ENCODE measurements around the gene CPLX3.
"Not testable (repeated sequence)": the region's sequence is repeated elsewhere in the genome, so short reads cannot be mapped to it uniquely, and the experiment has no call there.

The CPLX3 gene

DNA sequence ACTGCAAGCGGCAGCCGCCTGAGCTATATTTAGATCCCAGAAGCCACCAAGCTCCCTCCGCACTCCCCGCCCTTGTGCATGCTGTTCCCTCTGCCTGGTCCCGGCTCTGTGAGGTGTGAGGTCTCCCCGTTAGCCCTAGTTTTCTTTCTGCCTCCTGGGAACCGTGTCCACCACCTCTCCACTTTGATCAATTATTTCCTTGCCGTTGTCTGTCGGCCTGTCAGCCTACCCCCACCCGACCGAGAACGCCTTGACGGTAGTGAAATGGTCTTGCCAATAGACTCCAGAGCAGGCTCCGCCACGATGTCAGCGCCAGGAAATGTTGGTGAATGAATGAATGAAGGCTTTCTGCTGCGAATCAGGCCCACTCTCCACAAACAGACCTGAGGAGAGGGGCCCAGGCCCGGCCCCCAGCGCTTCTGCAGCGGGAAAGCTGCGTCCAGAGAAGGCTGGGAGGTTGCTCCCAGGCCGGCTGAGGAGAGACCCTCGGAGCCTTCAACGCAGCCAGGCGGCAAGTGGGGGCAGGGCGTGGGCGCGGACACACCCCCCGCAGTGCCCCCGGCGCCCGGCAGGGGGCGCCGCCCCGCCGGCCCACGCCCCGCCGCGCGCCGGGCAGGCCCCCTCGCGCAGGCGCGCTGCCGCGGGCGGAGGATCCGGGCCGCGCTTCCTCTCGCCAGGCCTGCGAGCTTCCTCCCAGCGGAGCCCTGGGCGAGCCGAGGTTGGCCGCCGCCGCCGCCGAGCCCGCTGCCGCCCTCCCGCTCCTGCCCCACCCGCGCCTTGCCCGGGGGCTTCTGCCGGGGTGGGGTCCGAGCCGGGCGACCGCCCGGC lies 44.8 kb upstream of the CPLX3 start, which contains the start of gene CSK:
TSS of gene CSK (plus strand) at position 650 of the 828 bp plus-strand sequence. CDS start 16,218 bp downstream, outside the sequence.
- Histone ChIP-seq H3K36me3 (ENCODE audit: insufficient read depth, insufficient read length, low read length) (peaks cover 21% of the 10 kb centered on the region), H3K4me3 (ENCODE audit: insufficient read length, low read depth) (peak within 1 kb of the TSS; percentile 73), H3K9me3 (ENCODE audit: insufficient read depth, low read length) (no peaks in the 10 kb centered on the region), H3K9ac (ENCODE audit: insufficient read length, low read depth) (peak within 1 kb of the TSS; percentile 94), H3K4me1 (ENCODE audit: insufficient read depth, insufficient read length) (peaks cover 33% of the 10 kb centered on the region), H3K27me3 (ENCODE audit: insufficient read depth, insufficient read length) (peaks cover 10% of the 10 kb centered on the region)
- TF ChIP-seq ZNF274 (IDR thresholded peaks at IDR 0.05; ENCODE audit: low read depth, low read length), result no peak
- TF ChIP-seq SUZ12 (IDR thresholded peaks at IDR 0.05; ENCODE audit: extremely low read depth, insufficient read depth, insufficient read length), result no peak
- no peak for TF ChIP-seq YY1 (IDR thresholded peaks at IDR 0.05; ENCODE audit: insufficient read depth, insufficient read length)
- no peak for DNase-seq (ENCODE audit: low read depth, low spot score)

DNA sequence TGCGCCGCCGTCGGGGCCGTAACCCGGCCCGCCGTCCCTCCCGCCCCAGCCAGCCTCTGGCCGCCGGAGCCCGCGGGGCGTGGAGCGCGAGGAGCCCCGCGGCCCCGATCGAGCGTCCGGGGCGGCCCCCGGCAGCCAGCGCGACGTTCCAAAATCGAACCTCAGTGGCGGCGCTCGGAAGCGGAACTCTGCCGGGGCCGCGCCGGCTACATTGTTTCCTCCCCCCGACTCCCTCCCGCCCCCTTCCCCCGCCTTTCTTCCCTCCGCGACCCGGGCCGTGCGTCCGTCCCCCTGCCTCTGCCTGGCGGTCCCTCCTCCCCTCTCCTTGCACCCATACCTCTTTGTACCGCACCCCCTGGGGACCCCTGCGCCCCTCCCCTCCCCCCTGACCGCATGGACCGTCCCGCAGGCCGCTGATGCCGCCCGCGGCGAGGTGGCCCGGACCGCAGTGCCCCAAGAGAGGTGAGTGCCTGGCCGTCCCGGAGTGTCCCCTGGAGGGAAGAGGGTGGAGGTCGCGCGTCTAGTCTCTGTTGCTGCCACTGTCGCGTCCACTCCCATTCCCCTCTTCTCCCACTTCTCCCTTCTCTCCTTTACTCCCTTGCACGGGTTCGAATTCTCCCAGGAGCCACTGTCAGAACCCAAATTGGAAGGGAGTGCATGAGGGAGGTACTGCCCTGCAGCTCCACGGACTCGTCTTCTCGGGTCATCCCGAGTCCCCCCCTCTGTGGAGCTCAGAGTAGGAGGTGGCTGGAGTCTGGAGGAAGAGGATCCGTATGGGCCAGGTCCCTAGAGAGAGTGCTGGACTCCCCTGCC lies 44.0 kb upstream of the CPLX3 start:
- Histone ChIP-seq H3K27me3 (ENCODE audit: insufficient read depth, insufficient read length) (peaks cover 10% of the 10 kb centered on the region), H3K4me1 (ENCODE audit: insufficient read depth, insufficient read length) (peaks cover 34% of the 10 kb centered on the region), H3K9ac (ENCODE audit: insufficient read length, low read depth) (peak overlapping the region; percentile 94), H3K9me3 (ENCODE audit: insufficient read depth, low read length) (no peaks in the 10 kb centered on the region), H3K4me3 (ENCODE audit: insufficient read length, low read depth) (peak overlapping the region; percentile 73), H3K36me3 (ENCODE audit: insufficient read depth, insufficient read length, low read length) (peaks cover 21% of the 10 kb centered on the region)
- DNase-seq (ENCODE audit: low read depth, low spot score), result no peak
- no peak for TF ChIP-seq YY1 (IDR thresholded peaks at IDR 0.05; ENCODE audit: insufficient read depth, insufficient read length)

DNA sequence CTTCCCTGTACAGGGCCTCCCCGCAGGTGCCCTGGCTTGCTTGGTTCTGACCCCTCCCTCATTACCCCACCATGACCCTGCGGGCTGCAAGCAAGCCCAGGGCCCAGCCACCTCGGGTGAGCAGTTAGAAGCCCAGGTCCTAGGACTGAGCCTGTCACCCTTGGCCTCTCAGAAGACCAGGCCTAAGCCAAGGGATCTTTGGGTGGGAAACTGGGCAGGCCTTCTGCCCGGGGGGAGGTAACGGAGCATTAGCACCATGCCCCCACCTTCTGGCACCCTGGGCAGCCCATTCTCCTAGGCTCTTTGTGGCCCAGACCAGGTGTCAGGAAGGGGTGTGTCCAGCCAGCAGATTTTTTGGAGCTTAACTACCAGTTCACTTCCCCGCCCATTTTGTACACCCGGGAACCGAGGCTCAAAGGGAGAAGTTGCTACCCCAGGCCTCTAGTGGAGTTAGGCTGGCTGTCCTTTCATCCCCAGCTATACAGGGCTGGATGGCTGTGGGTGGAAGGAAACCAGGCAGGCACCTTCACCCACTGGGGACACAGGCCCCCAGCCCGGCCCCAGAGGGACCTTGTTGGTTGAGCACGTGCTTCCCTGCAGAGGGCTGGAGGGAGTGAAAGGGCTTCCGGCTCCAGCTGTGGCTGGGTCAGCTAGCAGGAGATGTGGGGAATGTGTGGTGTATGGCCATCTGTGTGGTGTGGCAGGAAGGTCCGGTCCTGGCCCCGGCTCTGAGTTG lies 43.2 kb upstream of the CPLX3 start:
- TF ChIP-seq YY1 (IDR thresholded peaks at IDR 0.05; ENCODE audit: insufficient read depth, insufficient read length) (no peak), SUZ12 (IDR thresholded peaks at IDR 0.05; ENCODE audit: extremely low read depth, insufficient read depth, insufficient read length) (no peak), ZNF274 (IDR thresholded peaks at IDR 0.05; ENCODE audit: low read depth, low read length) (no peak)
- Histone ChIP-seq H3K27me3 (ENCODE audit: insufficient read depth, insufficient read length) (peaks cover 10% of the 10 kb centered on the region), H3K4me3 (ENCODE audit: insufficient read length, low read depth) (peak overlapping the region; percentile 73), H3K36me3 (ENCODE audit: insufficient read depth, insufficient read length, low read length) (peaks cover 21% of the 10 kb centered on the region), H3K9me3 (ENCODE audit: insufficient read depth, low read length) (no peaks in the 10 kb centered on the region), H3K4me1 (ENCODE audit: insufficient read depth, insufficient read length) (peaks cover 37% of the 10 kb centered on the region), H3K9ac (ENCODE audit: insufficient read length, low read depth) (peak overlapping the region; percentile 94)
- no peak for DNase-seq (ENCODE audit: low read depth, low spot score)

DNA sequence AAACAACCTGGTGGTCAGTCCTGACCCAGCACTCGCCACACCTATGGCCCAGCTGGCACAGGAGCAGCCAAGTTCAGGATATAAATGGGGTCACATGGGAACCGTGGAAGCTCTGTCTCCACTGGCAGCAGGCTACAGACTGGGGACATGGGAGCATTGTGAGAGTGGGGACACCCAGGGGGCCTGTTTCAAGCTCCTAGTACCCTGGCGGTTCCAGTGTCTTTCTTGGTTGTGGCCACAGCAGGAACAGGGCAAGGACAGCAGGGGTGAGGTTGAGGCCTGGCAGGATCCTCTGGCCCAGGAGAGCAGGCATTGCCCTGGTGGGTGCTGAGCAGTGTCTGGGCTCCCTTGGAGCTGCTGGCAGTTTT lies 42.6 kb upstream of the CPLX3 start:
- Histone ChIP-seq H3K4me3 (ENCODE audit: insufficient read length, low read depth) (no peak overlapping the region), H3K9me3 (ENCODE audit: insufficient read depth, low read length) (no peaks in the 10 kb centered on the region), H3K36me3 (ENCODE audit: insufficient read depth, insufficient read length, low read length) (peaks cover 21% of the 10 kb centered on the region), H3K27me3 (ENCODE audit: insufficient read depth, insufficient read length) (peaks cover 10% of the 10 kb centered on the region), H3K9ac (ENCODE audit: insufficient read length, low read depth) (peak overlapping the region; percentile 46), H3K4me1 (ENCODE audit: insufficient read depth, insufficient read length) (peaks cover 39% of the 10 kb centered on the region)
- DNase-seq (ENCODE audit: low read depth, low spot score), result no peak
- TF ChIP-seq YY1 (IDR thresholded peaks at IDR 0.05; ENCODE audit: insufficient read depth, insufficient read length) (no peak), SUZ12 (IDR thresholded peaks at IDR 0.05; ENCODE audit: extremely low read depth, insufficient read depth, insufficient read length) (no peak), ZNF274 (IDR thresholded peaks at IDR 0.05; ENCODE audit: low read depth, low read length) (no peak)

DNA sequence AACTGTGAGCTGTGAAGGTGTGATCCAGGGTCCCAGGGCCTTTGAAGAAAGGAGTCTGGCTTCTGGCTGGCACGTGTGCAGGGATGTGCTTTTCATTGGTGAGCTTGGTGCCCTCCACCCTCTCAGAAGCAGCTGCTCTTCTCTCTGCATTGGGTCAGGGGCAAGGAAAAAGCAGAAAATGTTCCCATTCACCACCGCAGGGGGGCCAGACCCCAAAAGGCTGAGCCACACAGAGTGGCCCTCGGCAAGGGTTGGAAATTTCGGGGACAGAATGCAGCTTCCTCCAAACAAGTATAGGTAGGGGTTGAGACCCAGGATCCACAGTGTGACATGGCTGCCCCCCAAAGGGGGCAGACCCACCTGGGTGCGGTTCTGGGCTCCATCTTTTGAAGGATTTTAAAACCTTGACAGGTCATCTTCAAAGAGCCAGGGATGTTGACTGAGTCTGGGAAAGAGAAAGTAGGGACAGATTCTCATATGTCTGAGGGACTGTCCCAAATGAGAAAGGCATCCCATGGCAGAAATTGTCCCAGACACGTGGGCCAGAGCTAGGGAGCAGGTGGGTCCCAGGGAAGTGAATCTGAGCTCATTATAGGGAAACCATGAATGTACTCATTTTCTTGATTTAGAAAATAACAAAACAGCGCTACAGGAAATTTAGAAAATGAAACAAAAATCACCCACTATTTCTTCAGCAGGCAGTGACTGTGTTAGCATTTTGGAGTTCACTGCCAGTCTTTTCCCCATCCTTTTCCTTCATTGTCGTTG lies 41.8 kb upstream of the CPLX3 start:
- no peak for DNase-seq (ENCODE audit: low read depth, low spot score)
- peaks cover 26% of the 10 kb centered on the region for H3K36me3 ChIP-seq (ENCODE audit: insufficient read depth, insufficient read length, low read length)
- peak overlapping the region; percentile 37 for H3K9ac ChIP-seq (ENCODE audit: insufficient read length, low read depth)
- peaks cover 45% of the 10 kb centered on the region for H3K4me1 ChIP-seq (ENCODE audit: insufficient read depth, insufficient read length)
- H3K9me3 ChIP-seq (ENCODE audit: insufficient read depth, low read length), result no peaks in the 10 kb centered on the region
- H3K4me3 ChIP-seq (ENCODE audit: insufficient read length, low read depth), result no peak overlapping the region
- TF ChIP-seq YY1 (IDR thresholded peaks at IDR 0.05; ENCODE audit: insufficient read depth, insufficient read length) (no peak), SUZ12 (IDR thresholded peaks at IDR 0.05; ENCODE audit: extremely low read depth, insufficient read depth, insufficient read length) (no peak), ZNF274 (IDR thresholded peaks at IDR 0.05; ENCODE audit: low read depth, low read length) (no peak)
- peaks cover 10% of the 10 kb centered on the region for H3K27me3 ChIP-seq (ENCODE audit: insufficient read depth, insufficient read length)

DNA sequence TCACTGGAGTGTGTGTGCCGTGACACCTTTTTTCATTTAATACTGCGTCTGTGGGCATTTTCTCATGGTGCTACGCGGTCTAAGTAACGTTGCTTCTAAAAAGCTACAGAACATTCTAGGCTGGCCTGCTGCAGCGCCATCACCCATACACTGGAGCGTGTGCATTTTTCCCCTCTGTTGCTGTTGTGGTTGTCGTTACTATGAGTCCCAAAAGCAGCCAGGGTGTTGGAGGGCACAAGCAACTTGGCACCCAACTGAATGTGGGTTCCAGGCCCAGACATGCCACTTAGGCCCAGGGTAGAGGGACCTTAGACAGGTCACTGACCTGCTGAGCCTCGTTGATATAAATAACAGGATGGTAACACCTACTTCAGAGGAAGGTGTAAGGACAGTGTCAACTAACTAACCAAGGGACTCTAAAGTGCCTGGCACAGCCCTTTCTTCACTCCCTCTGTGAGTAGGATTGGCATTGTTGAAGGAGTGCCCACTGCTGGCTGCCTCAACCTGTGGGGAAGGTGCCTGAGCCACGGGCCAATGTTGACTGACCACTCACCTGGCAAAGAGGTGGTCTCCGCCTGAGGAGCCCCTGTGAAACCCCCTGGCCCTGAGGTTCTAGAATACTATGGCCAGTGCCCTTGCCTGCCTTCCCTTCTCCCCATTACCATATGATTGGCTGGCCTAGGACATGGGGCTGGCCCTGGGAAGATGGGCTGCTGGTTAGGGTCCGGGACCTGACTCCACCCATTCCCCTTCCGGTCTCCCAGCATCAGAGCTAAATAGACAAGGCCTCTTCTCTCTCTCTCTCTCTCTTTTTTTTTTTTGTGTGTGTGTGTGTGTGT lies 41.0 kb upstream of the CPLX3 start:
- Histone ChIP-seq H3K9ac (ENCODE audit: insufficient read length, low read depth) (peak overlapping the region; percentile 9), H3K4me3 (ENCODE audit: insufficient read length, low read depth) (no peak overlapping the region), H3K27me3 (ENCODE audit: insufficient read depth, insufficient read length) (peaks cover 8% of the 10 kb centered on the region), H3K36me3 (ENCODE audit: insufficient read depth, insufficient read length, low read length) (peaks cover 28% of the 10 kb centered on the region), H3K9me3 (ENCODE audit: insufficient read depth, low read length) (no peaks in the 10 kb centered on the region), H3K4me1 (ENCODE audit: insufficient read depth, insufficient read length) (peaks cover 53% of the 10 kb centered on the region)
- TF ChIP-seq SUZ12 (IDR thresholded peaks at IDR 0.05; ENCODE audit: extremely low read depth, insufficient read depth, insufficient read length), result no peak
- no peak for TF ChIP-seq ZNF274 (IDR thresholded peaks at IDR 0.05; ENCODE audit: low read depth, low read length)
- no peak for TF ChIP-seq YY1 (IDR thresholded peaks at IDR 0.05; ENCODE audit: insufficient read depth, insufficient read length)
- DNase-seq (ENCODE audit: low read depth, low spot score), result no peak

DNA sequence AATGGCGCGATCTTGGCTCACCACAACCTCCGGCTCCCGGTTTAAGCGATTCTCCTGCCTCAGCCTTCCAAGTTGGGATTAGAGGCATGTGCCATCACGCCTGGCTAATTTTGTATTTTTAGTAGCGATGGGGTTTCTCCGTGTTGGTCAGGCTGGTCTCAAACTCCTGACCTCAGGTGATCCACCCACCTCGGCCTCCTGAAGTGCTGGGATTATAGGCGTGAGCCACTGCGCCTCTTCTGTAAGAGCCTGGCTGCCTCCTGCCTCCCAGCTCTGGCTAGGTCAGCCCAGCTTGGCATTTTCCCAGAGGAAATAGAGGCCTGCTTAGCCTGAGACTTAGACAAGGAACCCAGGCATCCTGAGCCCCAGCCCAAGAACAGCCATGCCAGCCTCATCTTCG lies 40.3 kb upstream of the CPLX3 start:
- H3K9me3 ChIP-seq (ENCODE audit: insufficient read depth, low read length); DNase-seq (ENCODE audit: low read depth, low spot score); H3K4me3 ChIP-seq (ENCODE audit: insufficient read length, low read depth); H3K9ac ChIP-seq (ENCODE audit: insufficient read length, low read depth); H3K27me3 ChIP-seq (ENCODE audit: insufficient read depth, insufficient read length): not testable (repeated sequence)
- peaks cover 28% of the 10 kb centered on the region for H3K36me3 ChIP-seq (ENCODE audit: insufficient read depth, insufficient read length, low read length)
- peaks cover 48% of the 10 kb centered on the region for H3K4me1 ChIP-seq (ENCODE audit: insufficient read depth, insufficient read length)

Data from NT2/D1 (cell line).